ENCODE results near the gene LRRC57. TPM values are rescaled to one million over a fixed set of nuclear protein-coding genes. Genes with fewer than 3 reads are reported as not detected.

The LRRC57 gene
- polyA plus RNA-seq, 2 donors: 5.7 to 7.5 TPM

- Histone ChIP-seq H3K27ac (ENCODE audit: low read depth in 2 of 2, low read length in 1 of 2) (peak within 1 kb of the TSS; percentile 90 to 92), H3K9me3 (ENCODE audit: control insufficient read depth in 2 of 2, insufficient read depth in 1 of 2, low read depth in 1 of 2, low read length in 1 of 2) (no peaks in the 10 kb centered on the region), H3K4me1 (ENCODE audit: control insufficient read depth in 2 of 2, insufficient read depth in 2 of 2, low read length in 1 of 2) (no peaks in the 10 kb centered on the region), H3K27me3 (ENCODE audit: control insufficient read depth in 1 of 2, insufficient read depth in 2 of 2, low read length in 2 of 2) (no peaks in the 10 kb centered on the region), H3K36me3 (ENCODE audit: control insufficient read depth in 2 of 2, insufficient read depth in 2 of 2, low read length in 1 of 2) (no peaks in the 10 kb centered on the region), H3K4me3 (ENCODE audit: low read depth in 1 of 2, low read length in 2 of 2) (peak within 1 kb of the TSS; percentile 79 to 97)
- WGBS, 2 donors: 0 to 1% methylated on average over 43 of the region's 43 CpGs
Measured at GRCh38 chr15:42495361-42496212, 53.0 kb downstream of the LRRC57 start, which contains the start of gene SNAP23. TSS of gene SNAP23 (plus strand) at chr15:42495634. CDS start at chr15:42511847, 16,213 bp downstream.

GRCh38 chr15:42494998-42495360, 53.6 kb downstream of the LRRC57 start:
- no peaks in the 10 kb centered on the region for H3K36me3 ChIP-seq (ENCODE audit: control insufficient read depth in 2 of 2, insufficient read depth in 2 of 2, low read length in 1 of 2)
- H3K27me3 ChIP-seq (ENCODE audit: control insufficient read depth in 1 of 2, insufficient read depth in 2 of 2, low read length in 2 of 2): no peaks in the 10 kb centered on the region
- WGBS, 2 donors: 3 to 4% methylated on average over 10 of the region's 10 CpGs
- peak overlapping the region; percentile 79 to 97 for H3K4me3 ChIP-seq (ENCODE audit: low read depth in 1 of 2, low read length in 2 of 2)
- no peaks in the 10 kb centered on the region for H3K4me1 ChIP-seq (ENCODE audit: control insufficient read depth in 2 of 2, insufficient read depth in 2 of 2, low read length in 1 of 2)
- peak overlapping the region; percentile 90 to 92 for H3K27ac ChIP-seq (ENCODE audit: low read depth in 2 of 2, low read length in 1 of 2)
- H3K9me3 ChIP-seq (ENCODE audit: control insufficient read depth in 2 of 2, insufficient read depth in 1 of 2, low read depth in 1 of 2, low read length in 1 of 2): no peaks in the 10 kb centered on the region

- 85 to 96% methylated on average over 1 of the region's 1 CpG for WGBS, 2 donors
- no peaks in the 10 kb centered on the region for H3K27me3 ChIP-seq (ENCODE audit: control insufficient read depth in 1 of 2, insufficient read depth in 2 of 2, low read length in 2 of 2)
- H3K27ac ChIP-seq (ENCODE audit: low read depth in 2 of 2, low read length in 1 of 2): no peak overlapping the region
- H3K9me3 ChIP-seq (ENCODE audit: control insufficient read depth in 2 of 2, insufficient read depth in 1 of 2, low read depth in 1 of 2, low read length in 1 of 2): no peaks in the 10 kb centered on the region
- H3K4me3 ChIP-seq (ENCODE audit: low read depth in 1 of 2, low read length in 2 of 2): no peak overlapping the region
- peaks cover 0 to 2% of the 10 kb centered on the region in 2 donors for H3K4me1 ChIP-seq (ENCODE audit: control insufficient read depth in 2 of 2, insufficient read depth in 2 of 2, low read length in 1 of 2)
- H3K36me3 ChIP-seq (ENCODE audit: control insufficient read depth in 2 of 2, insufficient read depth in 2 of 2, low read length in 1 of 2): no peaks in the 10 kb centered on the region
Measured at GRCh38 chr15:42493679-42494078, 54.9 kb downstream of the LRRC57 start.

GRCh38 chr15:42491539-42492225, 56.9 kb downstream of the LRRC57 start:
- Histone ChIP-seq H3K4me1 (ENCODE audit: control insufficient read depth in 2 of 2, insufficient read depth in 2 of 2, low read length in 1 of 2) (peaks cover 0 to 2% of the 10 kb centered on the region in 2 donors), H3K27ac (ENCODE audit: low read depth in 2 of 2, low read length in 1 of 2) (peak overlapping the region; percentile 88 to 96), H3K4me3 (ENCODE audit: low read depth in 1 of 2, low read length in 2 of 2) (peak overlapping the region in 1 of 2 donors; percentile 98), H3K9me3 (ENCODE audit: control insufficient read depth in 2 of 2, insufficient read depth in 1 of 2, low read depth in 1 of 2, low read length in 1 of 2) (no peaks in the 10 kb centered on the region), H3K36me3 (ENCODE audit: control insufficient read depth in 2 of 2, insufficient read depth in 2 of 2, low read length in 1 of 2) (no peaks in the 10 kb centered on the region), H3K27me3 (ENCODE audit: control insufficient read depth in 1 of 2, insufficient read depth in 2 of 2, low read length in 2 of 2) (no peaks in the 10 kb centered on the region)
- 79 to 86% methylated on average over 18 of the region's 18 CpGs for WGBS, 2 donors

GRCh38 chr15:42490671-42491538, 57.7 kb downstream of the LRRC57 start, which contains the start of gene ZNF106:
TSS of gene ZNF106 (minus strand) at chr15:42491141. CDS start at chr15:42472289, 18,852 bp downstream.
- no peaks in the 10 kb centered on the region for H3K27me3 ChIP-seq (ENCODE audit: control insufficient read depth in 1 of 2, insufficient read depth in 2 of 2, low read length in 2 of 2)
- WGBS, 2 donors: 0 to 1% methylated on average over 51 of the region's 51 CpGs
- no peaks in the 10 kb centered on the region for H3K36me3 ChIP-seq (ENCODE audit: control insufficient read depth in 2 of 2, insufficient read depth in 2 of 2, low read length in 1 of 2)
- H3K27ac ChIP-seq (ENCODE audit: low read depth in 2 of 2, low read length in 1 of 2): peak within 1 kb of the TSS; percentile 88 to 96
- H3K4me3 ChIP-seq (ENCODE audit: low read depth in 1 of 2, low read length in 2 of 2): peak within 1 kb of the TSS; percentile 98 to 99
- no peaks in the 10 kb centered on the region for H3K9me3 ChIP-seq (ENCODE audit: control insufficient read depth in 2 of 2, insufficient read depth in 1 of 2, low read depth in 1 of 2, low read length in 1 of 2)
- H3K4me1 ChIP-seq (ENCODE audit: control insufficient read depth in 2 of 2, insufficient read depth in 2 of 2, low read length in 1 of 2): peaks cover 0 to 2% of the 10 kb centered on the region in 2 donors

GRCh38 chr15:42490291-42490670, 58.3 kb downstream of the LRRC57 start:
- H3K27ac ChIP-seq (ENCODE audit: low read depth in 2 of 2, low read length in 1 of 2): peak overlapping the region; percentile 88 to 96

More at GRCh38 chr15:42490291-42490670, 58.3 kb downstream of the LRRC57 start:
- Histone ChIP-seq H3K27me3 (ENCODE audit: control insufficient read depth in 1 of 2, insufficient read depth in 2 of 2, low read length in 2 of 2) (no peaks in the 10 kb centered on the region), H3K9me3 (ENCODE audit: control insufficient read depth in 2 of 2, insufficient read depth in 1 of 2, low read depth in 1 of 2, low read length in 1 of 2) (no peaks in the 10 kb centered on the region), H3K4me3 (ENCODE audit: low read depth in 1 of 2, low read length in 2 of 2) (peak overlapping the region; percentile 98 to 99), H3K36me3 (ENCODE audit: control insufficient read depth in 2 of 2, insufficient read depth in 2 of 2, low read length in 1 of 2) (peaks cover 0 to 2% of the 10 kb centered on the region in 2 donors), H3K4me1 (ENCODE audit: control insufficient read depth in 2 of 2, insufficient read depth in 2 of 2, low read length in 1 of 2) (peaks cover 0 to 2% of the 10 kb centered on the region in 2 donors)
- 2 to 3% methylated on average over 11 of the region's 11 CpGs for WGBS, 2 donors

Other genes starting within 250 kb of the LRRC57 start
- 10 to 100 TPM in 1 of 2 donors, 1 to 10 TPM in 1; 7.4 to 25.8 TPM for gene CAPN3, start 189.3 kb downstream of the LRRC57 start, polyA plus RNA-seq
- gene ZNF106, start 57.7 kb downstream of the LRRC57 start, polyA plus RNA-seq: 1 to 10 TPM; 6.0 to 6.6 TPM
- 10 to 100 TPM; 22.5 to 30.3 TPM for gene SNAP23, start 53.2 kb downstream of the LRRC57 start, polyA plus RNA-seq
- gene HAUS2, start within 50 bp of the LRRC57 start, polyA plus RNA-seq: 1 to 10 TPM; 6.7 to 8.1 TPM
- gene STARD9, start 26.8 kb upstream of the LRRC57 start, polyA plus RNA-seq: 1 to 10 TPM; 2.2 to 5.7 TPM
- gene CDAN1, start 188.3 kb upstream of the LRRC57 start, polyA plus RNA-seq: 10 to 100 TPM in 1 of 2 donors, 1 to 10 TPM in 1; 5.0 to 10.8 TPM